Inflammatory macrophage treated with lipopolysaccharide for 1 hour (primary cell): ENCODE results near the gene HES2.
"Not testable (repeated sequence)": the region's sequence is repeated elsewhere in the genome, so short reads cannot be mapped to it uniquely, and the experiment has no call there.

Experiments used
- DNase-seq, 2 donors: peaks; one replicate each; pipeline ENCODE4 v3.0.0-alpha.2; 2020 to 2022

The HES2 gene

DNA sequence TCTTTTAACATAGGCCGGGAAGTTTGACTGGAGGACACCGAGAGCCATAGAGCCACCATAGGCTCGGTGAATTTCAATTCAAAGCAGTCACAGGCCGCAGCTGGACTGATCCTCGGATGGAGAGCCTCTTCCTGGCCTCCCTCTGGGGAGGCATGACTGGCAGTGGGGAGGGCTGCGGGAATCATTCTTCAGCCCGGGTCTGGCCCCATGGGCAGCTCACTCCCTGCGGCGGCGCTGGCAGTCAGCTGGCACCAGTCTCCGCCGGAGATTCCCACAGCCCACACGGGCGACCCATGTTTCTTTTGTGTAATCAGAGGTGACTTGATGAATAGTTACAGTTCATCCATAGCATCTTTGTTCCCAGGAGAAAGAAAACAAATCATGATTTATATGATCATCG is 15.4 kb upstream of the HES2 start:
- DNase-seq: no peak

DNA sequence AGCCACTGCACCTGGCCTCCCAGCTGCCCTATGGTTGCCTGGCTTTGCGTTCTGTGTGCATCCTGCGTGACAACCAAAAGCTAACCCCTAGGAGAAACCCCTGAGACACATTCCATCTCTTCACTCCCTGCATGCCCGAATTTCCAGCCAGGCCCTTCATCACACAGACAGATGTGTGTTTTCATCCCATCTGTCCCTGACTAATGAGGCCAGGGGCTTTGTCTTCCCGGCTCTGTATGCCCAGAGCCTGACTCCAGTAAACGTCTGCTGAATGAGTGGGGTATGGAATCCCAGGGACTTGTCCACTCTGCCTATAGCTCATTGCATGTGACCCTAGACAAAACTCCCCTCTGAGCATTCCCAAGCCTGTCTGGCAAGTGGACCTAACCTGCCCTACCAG is 14.5 kb upstream of the HES2 start:
- DNase-seq: no peak

DNA sequence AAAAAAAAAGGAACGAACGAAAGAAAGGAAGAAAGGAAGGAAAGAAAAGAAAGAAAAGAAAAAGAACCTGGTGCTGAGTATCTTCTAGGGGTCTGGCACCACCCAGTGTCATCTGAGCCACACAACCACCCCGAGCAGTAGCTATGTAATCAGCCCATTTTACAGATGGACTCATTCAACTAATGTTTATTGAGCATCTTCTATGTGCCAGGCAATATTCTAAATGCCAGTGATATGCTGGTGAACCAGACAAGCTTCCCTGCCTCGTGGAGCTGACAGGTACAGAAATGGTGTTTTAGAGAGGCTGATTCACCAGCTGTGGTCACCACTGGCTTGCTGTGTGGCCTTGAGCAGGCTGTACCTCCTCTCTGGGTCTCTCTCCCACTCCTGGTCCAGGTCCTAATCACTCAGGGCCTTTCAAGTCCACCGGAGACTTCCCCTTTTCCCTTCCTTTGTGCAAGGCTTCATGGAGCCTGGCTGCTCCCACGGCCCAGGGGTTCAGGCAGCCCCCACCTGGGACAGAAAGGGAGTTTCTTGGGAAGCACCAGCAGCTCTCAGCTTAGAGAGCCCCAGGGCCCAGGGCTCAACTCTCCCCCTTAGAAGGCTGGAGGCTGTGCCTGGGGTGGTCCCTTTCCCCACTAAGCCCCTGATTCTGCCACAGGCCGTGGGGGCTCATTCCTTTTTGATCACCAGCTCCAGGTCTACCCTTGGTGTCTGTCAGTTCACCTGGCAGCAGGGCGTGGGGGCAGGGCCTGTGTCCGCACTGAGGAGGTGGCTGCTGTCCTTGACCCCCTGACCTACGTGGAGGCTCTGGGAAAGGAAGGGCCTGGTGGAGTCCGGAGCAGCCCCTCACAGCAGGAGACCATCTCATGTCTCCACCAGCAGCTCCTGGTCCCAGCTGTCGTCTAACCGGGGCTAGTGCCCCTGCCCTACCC is 12.2 kb upstream of the HES2 start:
- DNase-seq: not testable (repeated sequence)

DNA sequence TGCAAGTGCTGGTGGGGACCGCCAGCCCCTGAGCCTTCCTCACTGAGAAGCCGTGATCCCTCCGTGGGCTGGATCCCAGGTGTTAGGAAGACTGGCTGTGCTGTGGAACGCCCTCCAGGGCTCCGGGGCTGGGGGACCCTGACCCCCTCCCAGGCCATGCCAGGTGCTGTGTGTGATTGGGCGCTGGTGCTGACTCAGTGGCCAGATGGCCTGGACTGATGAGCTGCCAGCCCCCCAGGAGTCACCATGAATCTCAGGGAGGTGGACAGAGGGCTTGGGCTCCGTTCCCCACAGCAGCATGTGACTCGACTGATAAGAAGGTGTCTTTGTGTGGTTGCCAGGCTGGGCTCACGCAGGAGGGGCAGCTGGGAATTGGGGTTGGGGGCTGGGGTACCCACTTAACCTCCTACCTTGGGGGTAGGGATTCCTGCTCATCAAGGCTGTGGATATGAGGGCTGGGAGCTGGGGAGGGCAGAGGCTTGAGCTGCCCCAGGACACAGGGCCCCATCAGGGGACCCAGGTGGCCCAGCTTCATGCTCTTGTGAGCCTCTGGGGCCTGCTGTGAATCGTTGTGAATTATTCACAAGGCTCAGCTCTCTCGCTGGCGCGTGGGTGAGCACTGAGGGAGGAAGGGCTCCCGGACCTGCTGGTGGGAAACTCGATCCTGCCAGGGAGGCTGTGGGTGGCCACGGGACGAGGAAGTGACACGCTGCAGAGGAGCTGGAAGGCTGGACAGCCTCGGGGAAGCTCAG is 10.1 kb upstream of the HES2 start:
- DNase-seq: peak; percentile 47 to 78

DNA sequence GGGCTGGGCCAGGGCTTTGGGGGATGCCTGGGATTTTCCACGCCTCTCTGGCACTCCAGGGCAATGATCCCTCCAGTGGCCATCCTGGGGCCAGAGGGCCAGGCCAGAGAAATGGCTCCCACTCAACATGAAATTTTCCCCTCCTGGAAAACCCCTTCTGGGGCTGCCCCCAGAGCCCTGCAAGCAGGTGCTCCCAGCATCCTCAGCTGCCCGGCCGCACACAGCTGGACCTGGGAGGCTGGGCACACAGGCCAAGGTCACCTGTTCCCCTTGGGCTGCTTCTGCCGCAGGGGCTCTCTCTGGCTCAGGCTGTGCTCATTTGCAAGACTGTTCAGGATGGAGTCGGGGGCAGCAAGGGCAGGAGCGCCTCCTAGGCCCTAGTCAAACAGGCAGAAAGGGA is 8.7 kb upstream of the HES2 start:
- not testable (repeated sequence) for DNase-seq

DNA sequence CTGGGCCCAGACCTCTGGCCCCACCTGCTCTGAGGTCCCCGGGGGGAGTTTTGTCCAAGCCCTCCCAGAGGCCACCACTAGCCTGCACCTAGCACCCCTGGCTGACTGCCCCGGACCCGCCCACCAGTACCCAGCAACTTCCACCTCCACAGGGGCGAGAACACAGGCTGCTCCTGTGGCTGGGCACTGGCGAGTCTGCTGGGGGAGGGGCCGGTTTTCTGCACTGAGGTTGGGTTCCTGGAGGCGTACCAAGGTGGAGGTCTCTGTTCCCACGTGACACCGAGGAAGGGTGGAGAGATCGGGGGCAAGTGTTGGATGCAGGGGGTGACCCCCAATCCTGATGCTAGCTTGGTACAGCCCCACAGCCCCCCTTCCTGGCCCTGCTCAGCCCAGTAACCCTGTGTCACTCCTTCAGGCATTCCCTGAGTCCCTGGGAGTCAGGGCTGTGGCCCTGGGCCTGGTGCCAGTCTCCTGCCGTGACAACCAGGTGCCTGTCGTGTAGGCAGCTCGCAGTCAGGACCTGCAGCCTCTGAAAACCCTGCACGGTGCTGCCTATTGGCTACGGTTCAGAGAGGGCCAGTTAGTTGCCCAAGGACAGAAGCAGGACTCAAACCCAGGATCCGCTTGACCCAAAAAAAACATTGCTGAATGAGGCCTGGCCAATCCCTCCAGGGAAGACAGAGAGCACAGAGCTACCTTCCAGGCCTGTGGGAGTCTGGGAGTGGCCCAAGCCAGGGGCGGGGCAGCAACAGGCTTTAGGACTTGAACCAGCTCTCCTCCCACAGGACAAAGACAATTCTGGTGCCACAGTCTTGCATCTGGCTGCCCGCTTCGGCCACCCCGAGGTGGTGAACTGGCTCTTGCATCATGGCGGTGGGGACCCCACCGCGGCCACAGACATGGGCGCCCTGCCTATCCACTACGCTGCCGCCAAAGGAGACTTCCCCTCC is 8.0 kb upstream of the HES2 start:
- no peak for DNase-seq

DNA sequence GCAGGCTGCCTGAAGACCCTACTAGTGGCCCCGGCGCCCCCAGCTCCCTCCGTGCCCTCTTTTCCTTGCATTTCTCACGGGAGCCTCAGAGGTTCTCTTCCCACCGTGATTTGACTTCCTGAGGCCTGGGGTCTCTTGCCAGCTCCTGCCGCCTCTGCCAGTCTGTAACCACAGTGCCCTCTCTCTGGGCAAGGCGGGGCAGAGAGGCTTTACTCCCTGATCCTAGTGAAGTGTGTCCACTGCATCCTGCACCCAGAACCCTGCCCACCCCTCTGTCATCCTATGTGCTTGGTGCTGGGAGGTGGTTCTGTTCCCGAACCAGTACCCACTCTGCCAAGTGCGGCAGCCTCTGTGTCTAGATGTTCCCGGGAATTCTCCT is 7.2 kb upstream of the HES2 start:
- no peak for DNase-seq

DNA sequence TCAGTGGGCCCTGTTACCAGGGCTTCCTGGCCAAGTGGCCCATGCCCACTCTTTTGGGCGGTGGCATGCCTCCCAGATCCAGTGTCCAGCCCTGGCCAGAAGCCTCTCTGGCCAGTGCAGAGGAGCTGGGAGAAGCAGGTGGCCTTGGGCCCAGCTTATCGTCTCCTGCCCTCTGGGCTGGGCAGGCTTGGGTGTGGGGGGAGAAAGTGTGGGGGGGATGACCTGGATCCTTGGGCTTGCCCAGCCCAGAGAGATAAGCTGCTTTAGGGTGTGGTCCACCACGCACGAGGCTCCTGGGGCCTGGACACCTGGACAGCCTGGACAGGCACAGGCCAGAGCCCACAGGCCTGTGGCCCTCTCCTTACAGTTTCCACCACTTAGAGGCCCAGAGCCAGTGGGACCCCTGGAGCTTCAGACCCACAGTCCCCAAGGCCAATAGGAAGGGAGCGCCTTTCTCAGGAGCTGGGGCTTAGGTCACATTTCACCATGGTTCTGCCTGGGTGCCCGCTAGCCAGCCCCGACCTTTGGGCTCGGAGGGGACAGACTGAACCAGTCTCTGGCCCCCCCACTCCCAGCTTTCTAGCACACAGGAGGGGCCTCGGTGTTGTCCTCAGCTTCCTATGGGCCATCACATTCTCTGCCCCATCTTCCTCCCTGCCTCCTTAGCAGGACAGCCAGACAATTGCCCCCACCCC is 6.7 kb upstream of the HES2 start:
- DNase-seq: no peak

DNA sequence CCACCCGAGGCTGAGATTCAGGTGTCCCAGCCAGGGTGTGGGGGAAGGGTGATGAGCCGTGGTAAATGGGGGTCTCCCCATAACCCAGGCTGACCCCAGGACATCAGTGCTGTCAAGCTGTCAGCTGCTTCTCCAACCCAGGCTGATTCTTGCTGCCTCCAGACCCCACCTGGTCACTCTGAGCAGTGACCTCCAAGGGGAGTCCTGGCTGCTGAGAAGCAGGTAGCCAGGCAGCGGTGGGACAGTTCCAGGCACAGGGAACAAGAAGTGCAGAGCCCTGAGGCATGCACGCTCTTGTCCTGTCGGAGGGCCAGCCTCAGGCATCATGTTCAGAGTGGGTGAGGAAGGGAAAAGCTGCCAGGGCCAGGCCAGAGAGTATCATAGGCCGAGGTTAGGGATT is 5.9 kb upstream of the HES2 start:
- no peak for DNase-seq

DNA sequence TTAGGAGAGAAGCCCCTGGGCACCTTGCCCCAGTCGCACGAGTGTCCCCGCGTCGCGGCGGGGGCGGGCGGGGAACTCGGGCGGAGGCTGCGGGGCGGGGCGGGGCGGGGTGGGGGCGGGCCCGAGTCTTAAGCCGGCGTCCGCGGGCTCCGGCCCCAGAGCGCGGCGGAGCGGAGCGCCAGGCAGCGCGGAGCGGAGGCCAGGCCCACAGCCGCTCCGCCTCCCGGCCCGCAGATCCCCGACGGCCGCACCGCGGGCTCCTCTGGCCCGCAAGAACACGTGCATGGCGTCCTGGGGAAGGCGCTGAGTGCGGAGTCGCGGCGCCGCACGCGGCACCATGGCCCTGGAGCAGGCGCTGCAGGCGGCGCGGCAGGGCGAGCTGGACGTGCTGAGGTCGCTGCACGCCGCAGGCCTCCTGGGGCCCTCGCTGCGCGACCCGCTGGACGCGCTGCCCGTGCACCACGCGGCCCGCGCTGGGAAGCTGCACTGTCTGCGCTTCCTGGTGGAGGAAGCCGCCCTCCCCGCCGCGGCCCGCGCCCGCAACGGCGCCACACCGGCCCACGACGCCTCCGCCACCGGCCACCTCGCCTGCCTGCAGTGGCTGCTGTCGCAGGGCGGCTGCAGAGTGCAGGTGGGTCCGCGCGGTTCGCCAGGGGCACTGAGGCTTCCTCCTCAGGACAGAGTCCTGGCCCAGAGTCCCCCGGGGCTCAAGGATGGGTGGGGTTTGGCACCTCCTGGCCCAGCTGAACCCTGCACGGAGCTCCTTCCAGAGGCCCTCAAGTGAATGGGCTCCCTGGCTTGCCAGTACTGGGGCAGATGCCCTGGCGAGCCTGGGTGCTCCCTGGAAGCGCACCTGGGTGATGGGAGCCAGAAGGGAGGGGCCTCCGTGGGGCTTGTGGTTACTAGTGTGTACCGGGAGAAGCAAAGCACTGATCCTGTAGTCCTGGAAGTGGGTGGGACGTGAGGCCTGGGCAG is 5.2 kb upstream of the HES2 start, which contains the start of gene ESPN:
TSS of gene ESPN (plus strand) at position 158 of the 975 bp plus-strand sequence. CDS start at position 338, 180 bp downstream.
- DNase-seq: no peak

DNA sequence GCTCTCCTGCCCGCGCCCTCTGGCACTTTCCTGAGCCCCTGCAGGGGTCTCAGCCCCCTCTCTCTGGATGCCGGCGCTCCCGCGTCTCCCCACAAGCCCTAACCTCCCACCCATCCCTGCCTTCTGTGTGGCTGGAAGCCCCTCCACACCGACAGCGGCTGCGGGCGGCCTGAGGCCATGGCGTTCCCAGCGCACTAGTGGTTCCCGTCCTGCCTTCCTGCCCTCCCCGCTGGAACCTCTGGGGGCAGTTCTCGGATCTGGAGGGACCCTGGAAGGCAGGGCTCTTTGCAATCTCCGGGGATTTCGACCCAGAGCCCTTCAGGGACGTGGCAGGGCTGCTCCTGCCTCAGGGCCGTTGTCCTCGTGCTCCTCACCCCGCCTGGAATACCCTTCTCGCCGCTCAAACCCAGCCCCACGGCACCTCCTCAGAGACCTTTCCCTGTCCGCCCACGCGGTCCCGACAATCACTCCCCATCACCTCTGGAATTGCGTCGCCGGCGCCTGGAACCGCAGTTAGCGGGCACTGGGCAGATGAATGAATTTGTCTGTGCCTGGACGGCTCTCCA is 4.4 kb upstream of the HES2 start:
- no peak for DNase-seq

DNA sequence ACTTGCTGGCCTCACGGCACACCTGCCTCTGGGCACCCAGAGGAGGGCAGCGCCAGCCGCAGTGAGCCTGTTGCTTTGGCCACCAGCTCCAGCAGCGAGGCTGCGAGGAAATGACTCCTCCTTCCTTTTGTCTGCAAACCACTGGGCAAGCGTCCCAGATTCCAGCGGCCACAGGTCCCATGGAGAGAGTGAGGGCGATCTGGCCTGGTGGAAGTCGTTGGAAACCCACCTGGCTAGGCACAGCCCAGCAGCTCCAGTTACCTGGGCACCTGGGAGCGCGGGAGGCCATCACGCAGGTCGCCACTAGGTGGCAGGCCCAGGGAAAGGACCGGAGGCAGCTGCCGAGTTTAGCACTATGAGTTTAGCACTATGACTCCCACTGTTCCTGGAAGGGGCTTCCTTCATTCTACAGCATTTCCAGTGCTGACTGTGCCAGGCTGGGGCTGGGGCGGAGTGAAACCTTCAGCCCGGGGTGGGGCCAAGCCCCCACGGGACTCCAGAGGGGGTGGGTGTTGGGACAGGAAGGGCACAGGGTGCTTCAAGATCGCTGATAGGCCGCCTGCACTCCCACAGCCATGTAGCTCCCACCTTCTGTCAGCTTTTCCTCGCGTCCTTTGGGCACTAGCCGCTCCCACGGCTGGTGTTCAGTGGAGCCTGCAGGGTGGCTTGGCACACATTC is 3.7 kb upstream of the HES2 start:
- peak in 1 of 2 donors; percentile 36 for DNase-seq

DNA sequence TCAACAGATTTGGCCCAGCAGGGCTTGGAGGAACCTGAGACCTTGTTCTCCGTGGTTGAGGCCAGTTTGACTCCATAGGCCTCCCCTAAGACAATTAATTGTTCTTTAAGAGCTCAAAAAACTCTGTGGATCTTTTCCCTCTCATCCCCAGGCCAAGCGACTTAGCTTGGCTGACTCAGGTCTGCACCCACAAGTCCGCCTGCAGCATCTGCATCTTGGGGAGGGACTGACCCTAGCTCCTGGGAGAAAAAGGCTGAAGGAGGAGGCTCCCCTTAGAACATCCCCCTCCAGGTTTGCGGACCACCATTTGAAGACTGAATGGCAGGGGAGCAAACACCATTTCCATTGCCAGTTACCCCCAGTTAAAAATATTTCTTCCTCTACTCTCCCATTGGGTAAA is 1.5 kb upstream of the HES2 start:
- DNase-seq: no peak

DNA sequence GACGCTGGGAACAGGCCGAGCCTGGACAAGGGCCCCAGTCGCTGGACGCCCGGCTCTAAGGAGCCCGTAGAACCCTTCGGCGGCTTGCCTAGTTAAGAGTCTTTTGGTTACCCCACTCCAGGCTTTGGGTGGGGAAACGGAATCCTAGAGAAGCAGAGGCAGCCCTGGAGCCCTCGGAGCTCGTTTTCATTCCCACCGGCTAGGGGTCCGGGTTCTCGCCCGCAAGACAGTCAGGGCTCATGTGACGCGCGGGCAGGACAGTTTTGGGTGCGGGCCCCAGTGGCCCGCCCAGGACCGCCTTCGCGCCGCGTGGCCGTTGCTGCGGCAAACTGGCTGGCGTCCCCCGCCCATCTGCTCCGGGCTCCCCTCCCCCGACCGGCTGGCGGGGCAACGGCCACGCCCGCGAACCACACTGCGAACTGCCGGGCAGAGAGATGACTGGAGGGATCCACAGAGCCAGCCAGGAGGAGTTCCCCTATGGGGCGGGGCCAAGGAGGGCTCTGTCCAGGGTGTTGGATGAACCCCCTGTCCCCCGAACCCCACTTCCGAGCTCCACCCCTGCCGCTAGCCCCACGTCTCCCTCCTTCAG is 829 bp upstream of the HES2 start:
- DNase-seq: no peak

DNA sequence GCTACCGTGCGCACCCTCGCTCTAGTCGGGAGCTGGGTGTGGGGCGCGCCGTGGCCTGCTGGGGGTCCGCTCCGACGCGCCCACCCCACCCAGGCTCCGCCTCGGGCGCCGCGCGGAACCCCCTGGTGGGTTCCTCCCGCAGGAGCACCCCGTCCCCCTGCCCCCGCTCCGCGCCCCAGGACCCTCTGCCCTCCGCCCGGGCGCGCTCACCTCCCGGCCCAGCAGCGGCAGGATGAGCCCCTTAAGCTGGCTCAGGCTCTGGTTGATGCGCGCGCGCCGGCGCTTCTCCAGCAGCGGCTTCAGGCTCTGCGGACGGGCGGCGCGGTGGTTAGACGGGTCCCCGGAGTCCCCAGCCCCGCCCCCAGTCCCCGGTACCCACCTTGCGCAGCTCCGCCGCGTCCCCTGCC is 319 bp downstream of the HES2 start:
- DNase-seq: no peak

DNA sequence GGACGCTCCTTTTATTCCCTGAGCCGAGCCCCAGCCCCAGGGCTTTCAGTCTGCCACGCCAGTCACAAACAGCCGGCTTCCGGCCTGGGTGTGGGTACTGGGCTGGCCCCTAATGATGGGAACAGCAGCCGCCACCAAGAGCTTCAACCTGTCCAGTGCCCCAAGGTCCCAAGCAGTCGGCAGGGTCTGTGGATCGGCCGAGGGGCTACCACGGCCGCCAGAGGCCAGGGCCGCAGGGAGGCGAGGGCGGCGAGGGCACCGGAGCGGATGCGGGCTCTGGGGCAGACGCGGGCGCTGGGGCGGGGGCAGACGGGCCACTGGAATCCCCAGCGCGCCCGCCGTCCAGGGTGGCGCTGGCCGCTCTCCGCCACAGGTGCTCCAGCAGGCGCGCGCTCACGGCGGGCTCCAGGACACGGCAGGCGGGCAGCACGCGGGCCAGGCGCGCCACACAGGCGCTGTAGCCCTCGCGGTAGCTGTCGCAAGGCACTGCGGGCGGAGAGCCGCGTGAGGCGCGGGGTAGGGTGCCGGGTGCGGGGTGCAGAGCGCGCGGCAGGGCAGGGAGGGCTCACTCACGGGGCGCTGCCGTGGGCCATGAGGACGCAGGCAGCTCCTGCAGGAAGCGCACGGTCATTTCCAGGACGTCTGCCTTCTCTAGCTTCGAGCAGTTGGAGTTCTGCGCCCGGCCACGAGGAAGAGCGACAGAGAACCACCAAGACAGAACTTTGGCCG is 887 bp downstream of the HES2 start:
- DNase-seq: no peak

DNA sequence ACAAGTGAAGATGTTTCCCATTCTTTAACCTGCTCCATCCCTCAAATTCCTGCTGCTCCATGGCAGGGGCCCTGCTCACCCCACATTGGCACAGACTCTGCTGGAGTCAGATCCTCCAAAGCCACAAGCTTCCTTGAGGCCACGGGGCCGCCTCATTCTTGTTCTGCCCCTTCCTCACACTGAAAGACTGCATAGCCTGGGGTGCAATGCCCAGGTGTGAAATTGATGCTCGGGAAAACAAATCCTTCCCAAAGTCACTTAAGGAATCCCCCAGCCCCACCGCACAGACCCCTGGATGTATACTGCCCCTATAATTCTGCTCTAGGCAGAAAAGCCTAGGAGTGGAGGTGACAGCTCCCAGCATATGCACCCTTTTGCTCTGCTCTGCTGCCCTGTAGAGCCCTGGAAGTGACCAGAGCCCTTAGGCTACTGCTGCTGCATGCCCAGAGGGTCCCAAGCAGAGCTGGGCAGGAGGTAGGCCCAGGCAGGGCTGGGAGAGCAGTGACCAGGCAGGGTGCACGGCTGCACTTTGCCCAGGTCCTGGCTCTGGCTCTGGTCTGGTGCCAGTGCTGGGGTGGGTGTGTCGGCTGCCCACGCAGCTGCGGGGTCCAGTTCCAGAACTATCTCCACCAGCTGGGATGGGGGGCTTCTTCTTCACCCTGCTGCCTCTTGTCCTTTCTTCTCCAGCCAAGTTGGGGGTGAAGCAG is 1.6 kb downstream of the HES2 start:
- DNase-seq: no peak

DNA sequence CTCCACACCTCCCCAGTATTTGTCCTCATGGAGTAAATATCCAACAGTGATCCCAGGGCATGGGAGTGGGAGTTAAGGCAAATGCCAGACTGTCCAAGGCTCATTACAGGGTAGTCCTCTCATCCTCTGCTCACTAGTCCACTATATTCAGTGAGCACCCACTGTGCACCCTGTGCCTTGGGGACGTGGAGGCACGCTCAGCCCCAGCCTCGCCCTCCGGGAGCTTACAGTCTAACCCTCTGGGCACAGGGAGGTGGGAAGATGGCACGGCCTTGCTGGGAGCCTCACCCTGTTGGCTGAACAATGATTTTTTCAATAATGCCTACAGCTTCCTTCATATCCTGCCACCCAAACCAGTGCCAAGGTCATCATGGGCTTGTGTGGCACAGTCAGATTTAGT is 2.8 kb downstream of the HES2 start:
- DNase-seq: no peak
